NCI-H446 treated with DMSO at 0.1 percent for 48 hours (cell line): ENCODE data around the gene MYO18A.
A peak's percentile ranks its signal among the peaks of the same experiment; 100 is the strongest.
"Not testable (repeated sequence)": the region's sequence is repeated elsewhere in the genome, so short reads cannot be mapped to it uniquely, and the experiment has no call there.

Experiments
- DNase-seq: peaks from one replicate; lab custom pipeline; 2025; lab: John Stamatoyannopoulos, UW

The MYO18A gene

DNA sequence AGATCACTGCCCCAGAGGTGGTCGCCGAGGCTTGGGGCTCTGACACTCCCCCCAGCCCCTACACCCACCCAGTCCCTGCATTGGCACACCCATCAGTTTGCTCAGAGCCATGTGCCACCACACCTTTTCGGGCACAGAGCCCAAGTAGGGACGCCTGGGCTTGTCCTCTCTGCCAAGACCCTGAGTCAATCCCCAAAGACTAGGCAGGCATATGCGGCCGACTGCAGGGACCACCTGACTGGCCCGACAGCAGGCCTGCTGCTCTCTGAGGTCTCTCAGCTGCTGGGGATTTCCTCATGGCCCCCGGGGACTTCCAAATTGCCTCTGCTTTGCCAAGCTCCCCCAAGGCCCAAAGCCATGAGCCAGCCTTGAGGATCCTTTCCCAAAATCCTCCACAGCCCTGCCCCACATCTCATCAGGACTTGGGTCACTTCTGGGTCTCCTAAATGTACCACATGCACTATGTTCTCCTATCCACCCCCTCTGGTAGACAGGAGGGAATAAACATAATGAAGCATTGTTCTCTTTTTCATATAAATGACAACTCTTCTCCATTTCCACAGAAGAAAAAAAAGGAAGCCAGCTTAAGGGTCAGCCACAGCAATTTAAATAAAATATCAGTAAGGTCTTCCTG, 30.6 kb downstream of the MYO18A start:
- DNase-seq: no peak

DNA sequence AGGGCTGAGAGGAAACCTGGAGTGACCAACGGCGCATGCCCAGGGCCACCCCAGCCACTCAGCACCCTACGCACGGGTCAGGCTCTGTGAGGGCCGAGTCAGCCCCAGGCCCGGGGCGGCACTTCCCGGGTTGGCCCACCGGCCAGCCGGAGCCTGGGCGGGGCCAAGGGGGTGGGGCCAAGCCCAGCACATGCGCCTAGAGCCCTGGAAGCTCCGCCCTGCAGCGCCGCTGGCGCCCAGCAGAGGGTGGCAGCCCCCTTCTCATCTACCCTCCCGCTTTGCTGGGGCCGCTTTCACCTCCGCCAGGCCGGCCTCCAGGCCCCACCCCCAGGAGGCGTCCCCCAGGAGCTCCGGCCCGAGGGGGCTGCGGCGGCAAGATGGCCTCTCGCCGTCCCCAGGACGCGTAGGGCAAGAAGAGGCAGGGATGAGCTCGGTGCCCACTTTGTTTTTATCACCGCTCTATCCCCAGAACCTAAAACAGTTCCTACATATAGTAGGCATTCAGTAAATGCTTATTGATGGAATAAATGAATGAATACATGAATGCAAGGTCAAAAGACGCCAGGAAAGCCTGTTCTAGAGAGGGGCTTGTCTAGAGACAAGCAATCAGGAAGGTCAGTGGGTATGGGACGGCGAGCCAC, 31.3 kb downstream of the MYO18A start:
- DNase-seq: peak; percentile 87

- no peak for DNase-seq
These were observed 31.9 kb downstream of the MYO18A start for GRCh38 chr17:29148257-29148789.

DNA sequence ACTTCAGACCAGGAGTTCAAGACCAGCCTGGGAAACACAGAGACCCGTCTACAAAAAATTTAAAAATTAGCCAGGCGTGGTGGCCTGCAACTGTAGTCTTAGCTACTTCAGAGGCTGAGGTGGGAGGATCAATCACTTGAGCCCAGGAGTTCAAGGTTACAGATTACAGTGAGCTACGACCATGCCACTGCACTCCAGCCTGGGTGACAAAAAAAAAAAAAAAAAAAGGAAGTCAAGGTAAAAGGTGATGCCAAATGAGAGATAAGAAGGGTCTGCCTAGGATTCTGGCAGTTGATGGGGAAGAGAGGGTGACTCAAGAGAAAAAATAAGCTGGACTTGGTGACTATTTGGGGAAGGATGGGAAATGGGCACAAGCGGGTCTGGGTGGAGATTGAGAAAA, 32.5 kb downstream of the MYO18A start:
- no peak for DNase-seq

DNA sequence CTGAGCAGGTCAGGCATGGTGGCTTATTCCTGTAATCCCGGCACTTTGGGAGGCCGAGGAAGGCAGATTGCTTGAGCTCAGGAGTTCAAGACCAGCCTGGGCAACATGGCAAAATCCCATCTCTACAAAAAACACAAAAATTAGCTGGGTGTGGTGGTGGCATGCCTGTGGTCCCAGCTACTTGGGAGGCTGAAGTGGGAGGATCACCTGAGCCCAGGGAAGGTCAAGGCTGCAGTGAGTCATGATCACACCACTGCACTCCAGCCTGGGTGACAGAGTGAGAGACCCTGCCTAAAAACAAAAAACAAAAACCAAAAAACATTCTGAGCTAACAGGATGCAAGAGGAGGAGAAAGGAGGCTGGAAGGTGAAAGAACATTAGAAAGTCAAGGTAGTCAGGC, 33.0 kb downstream of the MYO18A start:
- DNase-seq: not testable (repeated sequence)

DNA sequence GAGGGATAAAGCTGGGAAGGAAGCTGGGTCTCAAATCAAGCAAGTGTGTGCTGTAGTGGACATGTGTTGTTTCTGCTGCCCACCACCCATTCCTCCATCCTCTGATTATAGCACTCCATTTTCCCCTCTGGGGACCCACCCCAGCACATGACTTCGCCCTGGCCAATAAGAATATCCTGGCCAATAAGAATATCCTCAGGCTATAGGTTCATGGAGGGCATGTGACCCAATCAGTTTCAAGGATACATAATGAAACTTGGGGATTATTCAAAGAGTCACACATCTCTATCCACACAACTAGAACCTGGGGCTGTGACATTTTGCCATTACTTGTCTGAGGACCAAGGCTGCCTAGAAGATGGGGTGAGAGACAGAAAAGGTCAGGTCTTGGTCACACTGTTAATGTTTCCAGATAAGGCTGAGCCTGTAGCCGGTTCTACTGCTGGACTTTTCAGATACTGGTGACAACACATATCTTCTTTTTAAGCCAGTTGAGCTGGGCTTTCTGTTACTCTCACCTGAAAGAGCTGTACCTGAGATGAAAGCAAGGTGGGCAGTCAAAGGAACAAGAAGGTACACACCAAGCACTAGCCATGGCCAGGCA, 33.7 kb downstream of the MYO18A start:
- DNase-seq: no peak

- peak; percentile 5 for DNase-seq
These were observed 34.7 kb downstream of the MYO18A start for GRCh38 chr17:29145289-29146073.

GRCh38 chr17:29143894-29144293, 36.3 kb downstream of the MYO18A start:
- peak; percentile 12 for DNase-seq

- DNase-seq: no peak
These were observed 38.7 kb downstream of the MYO18A start for GRCh38 chr17:29141514-29141876.

DNA sequence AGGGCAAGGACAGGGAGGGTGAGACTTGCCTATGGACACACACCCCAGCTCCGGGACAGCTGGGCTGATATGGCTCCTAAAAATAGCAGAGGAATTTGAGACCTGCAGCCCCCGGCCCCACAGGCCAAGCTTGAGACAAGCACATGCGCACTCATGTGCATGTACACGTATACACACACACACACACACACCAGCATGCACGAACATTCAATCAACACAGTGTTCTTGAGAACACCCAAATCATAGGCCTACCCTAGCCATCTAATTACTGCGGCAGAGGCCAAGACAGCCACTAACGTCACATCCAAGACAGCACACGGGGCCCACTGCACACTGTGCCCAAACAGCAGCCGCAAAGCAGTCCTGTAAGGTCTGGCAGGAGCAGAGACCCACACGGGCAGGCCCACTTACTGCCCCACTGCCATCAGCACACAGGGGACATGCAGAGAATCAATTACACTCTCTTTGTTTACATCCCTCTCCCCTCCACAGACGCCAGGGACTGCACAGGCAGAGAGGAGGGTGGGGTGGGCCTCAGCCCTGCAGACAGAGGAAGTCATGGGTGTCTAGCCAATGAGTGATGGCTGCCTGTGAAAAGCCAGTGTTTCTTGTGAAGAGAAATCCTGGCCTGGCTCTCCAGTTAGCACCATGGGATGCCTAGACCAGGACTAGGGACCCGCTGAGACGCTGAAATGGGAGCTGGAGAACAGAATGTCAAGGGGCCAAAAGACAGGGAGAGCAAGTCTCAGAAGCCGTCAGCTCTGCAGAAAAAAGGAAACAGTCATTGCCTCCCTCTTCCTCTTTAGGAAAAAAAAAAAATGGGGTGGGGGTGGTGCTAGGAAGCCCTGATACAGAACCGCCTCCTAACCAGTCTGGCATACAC, 39.3 kb downstream of the MYO18A start:
- DNase-seq: no peak

DNA sequence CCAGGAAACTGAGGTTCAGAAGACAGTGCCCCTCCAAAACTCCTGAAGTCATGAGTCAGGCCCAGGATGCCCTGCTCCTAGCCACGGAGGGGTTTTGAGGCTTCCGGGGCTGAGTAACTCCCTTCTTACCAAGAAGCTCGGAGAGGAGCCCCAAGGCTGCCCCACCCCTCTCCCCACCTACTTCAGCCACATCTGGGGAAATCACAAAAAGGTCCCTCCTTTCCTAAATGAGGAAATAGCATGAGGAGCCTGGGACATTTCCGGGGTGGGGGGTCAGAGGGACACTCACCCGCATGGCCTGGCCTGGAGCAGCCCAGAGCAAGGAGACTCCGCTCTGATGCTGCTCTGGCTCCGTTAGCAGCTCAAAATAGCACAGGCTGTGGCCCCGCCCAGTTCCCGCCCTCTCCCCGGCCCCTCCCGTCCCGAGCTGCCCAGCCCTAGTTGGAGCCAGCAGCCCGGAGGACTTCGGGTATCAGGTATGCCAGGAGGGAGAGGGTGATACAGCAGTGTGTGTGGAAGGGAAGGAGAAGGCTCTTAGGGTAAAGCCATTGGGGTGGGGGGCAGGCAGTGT, 40.1 kb downstream of the MYO18A start:
- no peak for DNase-seq

GRCh38 chr17:29138971-29139691, 41.1 kb downstream of the MYO18A start:
- no peak for DNase-seq

DNA sequence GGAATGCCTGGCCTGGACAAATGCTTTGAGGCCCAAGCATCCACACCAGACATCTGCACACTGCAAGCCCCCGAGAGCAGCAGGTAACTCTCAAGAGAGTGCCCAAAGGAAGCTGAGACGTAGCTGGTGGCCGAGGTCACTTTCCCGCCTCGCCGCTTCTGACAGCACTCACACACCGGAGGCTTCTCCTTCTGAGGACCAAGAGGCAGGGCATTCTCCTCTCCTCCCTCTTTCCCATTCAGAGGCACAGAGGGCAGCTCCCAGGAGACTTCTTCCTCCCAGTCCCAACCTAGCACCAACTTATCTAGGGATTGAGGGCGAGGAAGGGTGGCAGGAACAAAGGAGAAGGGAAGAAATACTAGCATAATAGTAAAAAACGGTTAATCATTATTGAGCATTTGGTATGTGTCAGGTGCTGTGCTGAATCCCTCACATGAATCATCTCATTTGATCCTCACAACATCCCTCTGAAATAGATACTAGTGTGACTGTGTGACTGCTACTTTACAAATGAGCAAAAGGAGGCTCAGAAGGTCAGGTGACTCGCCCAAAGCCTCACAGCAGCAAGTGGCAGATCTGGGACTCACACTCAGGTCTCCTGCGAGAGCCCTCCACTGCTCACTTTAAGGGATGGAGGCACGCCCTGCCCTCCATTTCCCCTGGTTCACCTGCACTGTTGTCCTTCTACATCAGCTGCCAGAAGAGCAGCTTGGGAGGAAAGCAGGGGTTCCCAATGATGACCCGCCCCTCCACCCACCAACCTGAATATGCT, 41.8 kb downstream of the MYO18A start:
- no peak for DNase-seq

GRCh38 chr17:29136998-29137730, 43.0 kb downstream of the MYO18A start:
- DNase-seq: no peak

GRCh38 chr17:29135464-29135863, 44.7 kb downstream of the MYO18A start:
- DNase-seq: no peak

GRCh38 chr17:29133121-29133713, 47.0 kb downstream of the MYO18A start:
- no peak for DNase-seq

DNA sequence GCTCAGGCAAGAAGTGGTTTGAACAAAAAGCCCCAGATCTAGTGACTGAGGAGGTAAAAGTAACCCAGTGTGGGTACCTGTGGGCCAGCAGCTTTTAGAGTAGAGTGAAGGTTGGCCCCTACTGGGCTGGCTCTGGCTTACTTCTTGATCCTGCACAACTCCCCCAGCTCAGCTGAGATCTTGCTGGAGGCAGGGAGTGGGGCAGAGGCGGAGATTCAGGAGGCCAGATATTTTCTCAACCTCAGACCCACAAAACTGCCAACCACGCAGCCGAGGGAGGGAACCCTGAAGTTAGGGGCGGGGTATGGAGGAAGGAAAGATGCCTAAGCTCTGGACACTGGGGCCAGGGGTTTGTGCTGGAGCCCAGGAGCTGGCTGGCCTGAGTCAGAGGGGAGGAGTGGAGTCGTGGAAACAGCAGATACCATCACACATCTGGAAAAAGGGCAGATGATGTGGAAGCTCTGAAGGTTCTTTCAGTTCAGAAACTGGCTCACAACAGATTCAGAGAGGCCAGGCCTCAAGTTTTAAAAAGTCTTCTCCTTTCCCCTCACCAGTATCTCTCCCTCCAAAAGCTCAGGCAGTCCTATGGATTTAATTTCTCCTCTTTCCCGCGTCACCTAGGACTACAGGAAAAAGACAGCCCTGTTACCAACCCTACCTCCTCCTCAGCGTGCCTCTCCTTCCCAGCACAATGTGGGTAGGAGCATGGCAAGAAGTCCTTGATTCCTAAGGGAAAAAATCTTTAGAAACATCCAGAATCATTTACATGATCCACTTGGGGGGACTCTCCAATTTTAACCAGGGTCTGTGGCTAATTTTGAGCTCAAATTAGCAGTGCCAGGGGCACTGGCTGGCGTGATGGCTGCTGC, 48.1 kb downstream of the MYO18A start:
- no peak for DNase-seq

DNA sequence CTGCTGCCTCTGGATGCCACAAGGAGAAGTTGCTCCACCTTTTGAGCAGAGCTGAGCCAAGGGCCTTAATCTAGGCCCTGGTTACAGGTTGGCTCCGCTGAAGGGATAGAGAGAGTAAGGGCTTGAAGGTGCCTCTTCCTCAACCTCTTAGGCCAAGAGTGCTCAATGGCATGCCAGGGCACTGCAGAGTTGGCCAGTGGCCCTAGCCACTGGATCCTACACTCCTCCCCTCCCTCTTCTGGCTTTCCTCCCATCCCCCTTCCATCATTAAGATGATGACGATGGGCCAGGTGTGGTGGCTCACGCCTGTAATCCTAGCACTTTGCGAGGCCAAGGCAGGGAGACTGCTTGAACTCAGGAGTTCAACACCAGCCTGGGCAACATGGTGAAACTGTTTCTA, 50.5 kb downstream of the MYO18A start:
- DNase-seq: no peak
